Breast epithelium (tissue), 3 donors: ENCODE results near the gene CAMK2D.

Experiments used
- POLR2A ChIP-seq: fragments of 450-650 bp; IDR thresholded peaks from one replicate; pipeline ENCODE4 v1.6.1; 2016; ENCODE audit warnings: antibody characterized with exemption, mild to moderate bottlenecking, moderate library complexity
- TF ChIP-seq, protein P1 (sequence below), 3 donors: fragments of 450-650 bp; IDR thresholded peaks; one replicate each; pipeline ENCODE4 v1.5.1; 2016 to 2017; ENCODE audit warnings: antibody characterized with exemption in 3 of 3, mild to moderate bottlenecking in 3 of 3, moderate library complexity in 3 of 3

DNA sequence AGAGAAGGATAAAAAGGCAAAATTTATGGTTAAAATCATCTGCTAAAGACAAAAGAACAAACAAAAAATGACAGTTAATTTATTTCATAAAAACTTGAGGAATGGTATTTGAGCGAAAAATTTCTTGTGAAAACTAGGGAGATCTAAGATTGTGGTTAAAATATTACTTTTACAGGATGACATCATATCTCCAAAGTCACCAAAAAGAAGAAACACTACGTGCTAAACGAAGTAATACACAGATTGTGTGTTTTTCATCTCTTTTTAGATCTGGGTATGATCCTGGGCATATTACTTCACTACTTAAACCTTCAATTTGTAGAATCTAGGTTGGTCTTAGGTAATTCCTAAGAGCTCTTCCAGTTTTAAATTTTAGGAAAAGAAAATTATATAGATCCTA, 107.7 kb downstream of the CAMK2D start:
- TF ChIP-seq, protein P1, sequence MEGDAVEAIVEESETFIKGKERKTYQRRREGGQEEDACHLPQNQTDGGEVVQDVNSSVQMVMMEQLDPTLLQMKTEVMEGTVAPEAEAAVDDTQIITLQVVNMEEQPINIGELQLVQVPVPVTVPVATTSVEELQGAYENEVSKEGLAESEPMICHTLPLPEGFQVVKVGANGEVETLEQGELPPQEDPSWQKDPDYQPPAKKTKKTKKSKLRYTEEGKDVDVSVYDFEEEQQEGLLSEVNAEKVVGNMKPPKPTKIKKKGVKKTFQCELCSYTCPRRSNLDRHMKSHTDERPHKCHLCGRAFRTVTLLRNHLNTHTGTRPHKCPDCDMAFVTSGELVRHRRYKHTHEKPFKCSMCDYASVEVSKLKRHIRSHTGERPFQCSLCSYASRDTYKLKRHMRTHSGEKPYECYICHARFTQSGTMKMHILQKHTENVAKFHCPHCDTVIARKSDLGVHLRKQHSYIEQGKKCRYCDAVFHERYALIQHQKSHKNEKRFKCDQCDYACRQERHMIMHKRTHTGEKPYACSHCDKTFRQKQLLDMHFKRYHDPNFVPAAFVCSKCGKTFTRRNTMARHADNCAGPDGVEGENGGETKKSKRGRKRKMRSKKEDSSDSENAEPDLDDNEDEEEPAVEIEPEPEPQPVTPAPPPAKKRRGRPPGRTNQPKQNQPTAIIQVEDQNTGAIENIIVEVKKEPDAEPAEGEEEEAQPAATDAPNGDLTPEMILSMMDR (IDR thresholded peaks at IDR 0.05), result no peak
- TF ChIP-seq POLR2A, result no peak
